Measurements from ENCODE around the gene DCP1B. TPM values are rescaled to one million over a fixed set of nuclear protein-coding genes. Genes with fewer than 3 reads are reported as not detected.

The DCP1B gene
- total and polyA plus RNA-seq, 2 donors: 9.4 to 10.1 TPM

GRCh38 chr12:1929241-1929984 is 74.8 kb downstream of the DCP1B start:
- WGBS: 78% methylated on average over 11 of the region's 11 CpGs
- no peaks in the 10 kb centered on the region for H3K36me3 ChIP-seq (ENCODE audit: control insufficient read depth in 2 of 2, insufficient read depth in 2 of 2, low read length in 1 of 2)
- DNase-seq (ENCODE audit: low read depth in 6 of 9, low spot score in 9 of 9): no peak
- no peak overlapping the region for H3K27ac ChIP-seq (ENCODE audit: low read depth in 1 of 2, low read length in 1 of 2)
- H3K9me3 ChIP-seq (ENCODE audit: control insufficient read depth in 2 of 2, insufficient read depth in 1 of 2, low read length in 1 of 2): no peaks in the 10 kb centered on the region
- H3K27me3 ChIP-seq (ENCODE audit: control insufficient read depth in 2 of 2, insufficient read depth in 1 of 2, low read length in 1 of 2): no peaks in the 10 kb centered on the region
- H3K4me3 ChIP-seq (ENCODE audit: low read length in 2 of 2): no peak overlapping the region
- H3K4me1 ChIP-seq (ENCODE audit: control insufficient read depth in 2 of 2, insufficient read depth in 2 of 2, low read length in 2 of 2): peaks cover 0 to 28% of the 10 kb centered on the region in 2 donors

DNA sequence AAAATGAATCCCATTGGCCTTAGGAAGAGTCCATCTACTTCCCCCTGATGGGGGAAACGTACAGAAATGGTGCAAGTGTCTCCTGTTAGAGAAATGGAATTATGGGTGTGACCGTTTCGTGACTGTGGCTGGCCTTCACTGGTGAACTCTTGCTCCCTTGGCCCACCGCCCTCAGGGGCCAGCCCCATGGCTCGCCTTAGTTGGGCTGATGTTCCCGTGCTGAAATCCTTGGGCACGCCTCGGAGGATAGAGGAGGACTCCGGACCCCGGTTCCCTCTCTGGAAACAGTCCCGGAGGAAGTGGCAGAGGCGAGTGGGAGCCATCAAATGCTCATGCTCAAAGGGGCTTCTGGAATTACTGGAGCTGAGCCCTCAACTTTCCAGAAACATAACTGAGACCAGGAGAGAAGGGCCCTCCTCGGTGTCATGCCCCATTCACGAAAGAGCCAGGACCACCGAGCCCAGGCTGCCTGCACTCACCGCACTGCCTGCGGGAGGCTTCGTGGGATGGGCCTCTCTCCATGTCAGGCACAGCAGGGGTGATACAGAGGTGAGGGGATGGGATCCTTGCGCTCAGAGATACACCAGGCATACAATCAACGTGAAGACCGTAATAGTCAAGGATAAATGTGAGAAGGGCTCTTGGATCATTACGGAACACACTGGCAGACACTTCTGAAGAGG is 75.7 kb downstream of the DCP1B start:
- no peak overlapping the region for H3K4me3 ChIP-seq (ENCODE audit: low read length in 2 of 2)
- no peaks in the 10 kb centered on the region for H3K9me3 ChIP-seq (ENCODE audit: control insufficient read depth in 2 of 2, insufficient read depth in 1 of 2, low read length in 1 of 2)
- H3K4me1 ChIP-seq (ENCODE audit: control insufficient read depth in 2 of 2, insufficient read depth in 2 of 2, low read length in 2 of 2): peaks cover 0 to 30% of the 10 kb centered on the region in 2 donors
- no peaks in the 10 kb centered on the region for H3K36me3 ChIP-seq (ENCODE audit: control insufficient read depth in 2 of 2, insufficient read depth in 2 of 2, low read length in 1 of 2)
- no peak for DNase-seq (ENCODE audit: low read depth in 6 of 9, low spot score in 9 of 9)
- no peak overlapping the region for H3K27ac ChIP-seq (ENCODE audit: low read depth in 1 of 2, low read length in 1 of 2)
- H3K27me3 ChIP-seq (ENCODE audit: control insufficient read depth in 2 of 2, insufficient read depth in 1 of 2, low read length in 1 of 2): no peaks in the 10 kb centered on the region
- 95% methylated on average over 22 of the region's 22 CpGs for WGBS

GRCh38 chr12:1927751-1928351 is 76.4 kb downstream of the DCP1B start:
- Histone ChIP-seq H3K27ac (ENCODE audit: low read depth in 1 of 2, low read length in 1 of 2) (no peak overlapping the region), H3K4me3 (ENCODE audit: low read length in 2 of 2) (no peak overlapping the region), H3K4me1 (ENCODE audit: control insufficient read depth in 2 of 2, insufficient read depth in 2 of 2, low read length in 2 of 2) (peaks cover 0 to 24% of the 10 kb centered on the region in 2 donors), H3K9me3 (ENCODE audit: control insufficient read depth in 2 of 2, insufficient read depth in 1 of 2, low read length in 1 of 2) (no peaks in the 10 kb centered on the region), H3K27me3 (ENCODE audit: control insufficient read depth in 2 of 2, insufficient read depth in 1 of 2, low read length in 1 of 2) (no peaks in the 10 kb centered on the region), H3K36me3 (ENCODE audit: control insufficient read depth in 2 of 2, insufficient read depth in 2 of 2, low read length in 1 of 2) (no peaks in the 10 kb centered on the region)
- DNase-seq (ENCODE audit: low read depth in 6 of 9, low spot score in 9 of 9): no peak
- 95% methylated on average over 15 of the region's 15 CpGs for WGBS

- 98% methylated on average over 11 of the region's 11 CpGs for WGBS
- Histone ChIP-seq H3K27ac (ENCODE audit: low read depth in 1 of 2, low read length in 1 of 2) (no peak overlapping the region), H3K36me3 (ENCODE audit: control insufficient read depth in 2 of 2, insufficient read depth in 2 of 2, low read length in 1 of 2) (no peaks in the 10 kb centered on the region)
Observed at GRCh38 chr12:1927051-1927680, 77.1 kb downstream of the DCP1B start.

GRCh38 chr12:1926251-1926657 is 78.0 kb downstream of the DCP1B start:
- DNase-seq (ENCODE audit: low read depth in 6 of 9, low spot score in 9 of 9): no peak
- WGBS: 97% methylated on average over 7 of the region's 7 CpGs

More at GRCh38 chr12:1927051-1927680, 77.1 kb downstream of the DCP1B start:
- H3K4me3 ChIP-seq (ENCODE audit: low read length in 2 of 2): no peak overlapping the region
- no peaks in the 10 kb centered on the region for H3K27me3 ChIP-seq (ENCODE audit: control insufficient read depth in 2 of 2, insufficient read depth in 1 of 2, low read length in 1 of 2)
- no peaks in the 10 kb centered on the region for H3K9me3 ChIP-seq (ENCODE audit: control insufficient read depth in 2 of 2, insufficient read depth in 1 of 2, low read length in 1 of 2)
- peaks cover 0 to 24% of the 10 kb centered on the region in 2 donors for H3K4me1 ChIP-seq (ENCODE audit: control insufficient read depth in 2 of 2, insufficient read depth in 2 of 2, low read length in 2 of 2)
- no peak for DNase-seq (ENCODE audit: low read depth in 6 of 9, low spot score in 9 of 9)

DNA sequence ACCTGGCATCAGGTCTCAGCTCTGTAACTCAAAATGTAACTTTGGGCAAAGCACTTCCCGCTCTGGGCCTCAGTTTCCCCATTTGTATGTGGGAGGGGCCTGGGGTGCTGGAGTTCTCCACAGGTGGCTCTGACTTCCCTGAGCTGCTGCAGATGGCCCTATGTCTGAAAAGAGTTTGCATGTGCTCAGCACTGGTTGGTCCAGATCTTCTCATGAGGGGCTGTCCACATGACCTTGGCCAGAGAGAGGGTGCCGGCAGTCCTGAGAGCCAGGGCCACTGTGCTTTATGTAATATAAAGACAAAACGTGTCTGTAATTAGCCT is 78.6 kb downstream of the DCP1B start:
- no peak overlapping the region for H3K27ac ChIP-seq (ENCODE audit: low read depth in 1 of 2, low read length in 1 of 2)
- no peak for DNase-seq (ENCODE audit: low read depth in 6 of 9, low spot score in 9 of 9)
- no peaks in the 10 kb centered on the region for H3K9me3 ChIP-seq (ENCODE audit: control insufficient read depth in 2 of 2, insufficient read depth in 1 of 2, low read length in 1 of 2)
- H3K27me3 ChIP-seq (ENCODE audit: control insufficient read depth in 2 of 2, insufficient read depth in 1 of 2, low read length in 1 of 2): peaks cover 0 to 4% of the 10 kb centered on the region in 2 donors
- no peaks in the 10 kb centered on the region for H3K36me3 ChIP-seq (ENCODE audit: control insufficient read depth in 2 of 2, insufficient read depth in 2 of 2, low read length in 1 of 2)
- H3K4me3 ChIP-seq (ENCODE audit: low read length in 2 of 2): no peak overlapping the region
- peaks cover 0 to 28% of the 10 kb centered on the region in 2 donors for H3K4me1 ChIP-seq (ENCODE audit: control insufficient read depth in 2 of 2, insufficient read depth in 2 of 2, low read length in 2 of 2)
- 95% methylated on average over 3 of the region's 3 CpGs for WGBS

More at GRCh38 chr12:1926251-1926657, 78.0 kb downstream of the DCP1B start:
- Histone ChIP-seq H3K27ac (ENCODE audit: low read depth in 1 of 2, low read length in 1 of 2) (no peak overlapping the region), H3K9me3 (ENCODE audit: control insufficient read depth in 2 of 2, insufficient read depth in 1 of 2, low read length in 1 of 2) (no peaks in the 10 kb centered on the region), H3K4me1 (ENCODE audit: control insufficient read depth in 2 of 2, insufficient read depth in 2 of 2, low read length in 2 of 2) (peaks cover 0 to 25% of the 10 kb centered on the region in 2 donors), H3K27me3 (ENCODE audit: control insufficient read depth in 2 of 2, insufficient read depth in 1 of 2, low read length in 1 of 2) (no peaks in the 10 kb centered on the region), H3K36me3 (ENCODE audit: control insufficient read depth in 2 of 2, insufficient read depth in 2 of 2, low read length in 1 of 2) (no peaks in the 10 kb centered on the region), H3K4me3 (ENCODE audit: low read length in 2 of 2) (no peak overlapping the region)

- H3K9me3 ChIP-seq (ENCODE audit: control insufficient read depth in 2 of 2, insufficient read depth in 1 of 2, low read length in 1 of 2): no peaks in the 10 kb centered on the region
- H3K27ac ChIP-seq (ENCODE audit: low read depth in 1 of 2, low read length in 1 of 2): no peak overlapping the region
- H3K4me1 ChIP-seq (ENCODE audit: control insufficient read depth in 2 of 2, insufficient read depth in 2 of 2, low read length in 2 of 2): peaks cover 0 to 26% of the 10 kb centered on the region in 2 donors
- DNase-seq (ENCODE audit: low read depth in 6 of 9, low spot score in 9 of 9): no peak
- no peak overlapping the region for H3K4me3 ChIP-seq (ENCODE audit: low read length in 2 of 2)
- no peaks in the 10 kb centered on the region for H3K36me3 ChIP-seq (ENCODE audit: control insufficient read depth in 2 of 2, insufficient read depth in 2 of 2, low read length in 1 of 2)
- WGBS: 79% methylated on average over 7 of the region's 7 CpGs
- H3K27me3 ChIP-seq (ENCODE audit: control insufficient read depth in 2 of 2, insufficient read depth in 1 of 2, low read length in 1 of 2): peaks cover 0 to 4% of the 10 kb centered on the region in 2 donors
Observed at GRCh38 chr12:1924996-1925683, 79.1 kb downstream of the DCP1B start.

GRCh38 chr12:1922985-1923384 is 81.3 kb downstream of the DCP1B start:
- H3K27ac ChIP-seq (ENCODE audit: low read depth in 1 of 2, low read length in 1 of 2): no peak overlapping the region
- DNase-seq (ENCODE audit: low read depth in 6 of 9, low spot score in 9 of 9): no peak
- no peaks in the 10 kb centered on the region for H3K9me3 ChIP-seq (ENCODE audit: control insufficient read depth in 2 of 2, insufficient read depth in 1 of 2, low read length in 1 of 2)
- no peaks in the 10 kb centered on the region for H3K36me3 ChIP-seq (ENCODE audit: control insufficient read depth in 2 of 2, insufficient read depth in 2 of 2, low read length in 1 of 2)
- no peak overlapping the region for H3K4me3 ChIP-seq (ENCODE audit: low read length in 2 of 2)
- H3K27me3 ChIP-seq (ENCODE audit: control insufficient read depth in 2 of 2, insufficient read depth in 1 of 2, low read length in 1 of 2): peaks cover 0 to 13% of the 10 kb centered on the region in 2 donors
- H3K4me1 ChIP-seq (ENCODE audit: control insufficient read depth in 2 of 2, insufficient read depth in 2 of 2, low read length in 2 of 2): peaks cover 11 to 38% of the 10 kb centered on the region in 2 donors
- WGBS: 97% methylated on average over 12 of the region's 12 CpGs

All from thymus (tissue), 11 donors.